Measurements from ENCODE around the gene DNM3.

DNM3 gene

DNA sequence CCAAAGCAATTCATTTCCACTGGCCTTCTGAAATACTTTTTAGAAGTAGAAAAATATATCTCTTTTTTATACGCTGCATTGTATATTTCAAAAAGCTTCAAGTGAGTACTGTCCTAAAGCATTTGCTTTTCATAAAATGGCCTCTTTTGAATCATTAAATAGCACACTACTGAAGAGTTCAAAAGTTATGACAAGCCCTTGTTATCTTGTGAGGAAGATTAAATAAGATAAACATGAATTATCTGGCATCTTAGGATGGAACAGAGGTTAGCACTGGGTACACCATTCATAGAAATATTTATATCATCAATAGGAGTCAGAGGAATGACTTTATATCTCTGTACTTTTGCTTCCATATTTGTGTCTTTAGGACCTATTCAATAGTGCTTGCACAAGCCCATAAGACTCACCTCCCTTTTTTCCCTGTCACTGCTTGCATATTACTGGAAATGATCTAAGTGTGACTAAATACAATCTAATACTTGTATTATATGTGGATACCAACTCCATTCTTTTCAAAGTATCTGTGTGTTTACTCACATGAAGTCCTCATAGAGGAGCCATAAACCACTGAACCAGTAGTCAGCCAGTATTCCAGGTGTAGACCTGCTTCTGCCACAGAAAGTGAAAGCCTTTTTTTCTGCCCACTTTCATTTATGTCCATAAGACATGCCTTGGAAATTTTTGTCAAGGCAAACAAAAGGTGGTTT is 305.0 kb downstream of the DNM3 start:
- DNase-seq, result no peak

DNA sequence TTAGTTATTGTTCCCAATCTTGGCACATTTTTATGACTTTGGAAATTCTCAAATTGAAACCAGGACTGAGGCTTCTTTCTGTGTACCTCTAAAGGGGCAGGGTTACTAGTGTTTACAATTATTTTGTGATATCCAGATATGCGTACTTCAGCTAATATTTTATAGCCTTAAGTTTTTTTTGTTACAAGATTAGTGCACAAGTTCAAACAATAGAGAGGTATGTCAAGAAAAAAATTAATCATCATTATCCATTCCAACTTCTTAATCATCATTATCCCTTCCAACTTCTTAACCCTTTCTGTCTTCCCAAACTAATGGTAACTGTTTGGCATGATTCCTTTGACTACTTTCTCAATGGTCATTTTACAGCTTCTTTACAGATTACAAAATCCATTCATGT is 306.2 kb downstream of the DNM3 start:
- DNase-seq, result no peak

- no peak for DNase-seq
Observed at GRCh38 chr1:172148213-172148612, 306.9 kb downstream of the DNM3 start.

- DNase-seq, result no peak
Observed at GRCh38 chr1:172148707-172149106, 307.4 kb downstream of the DNM3 start.

DNA sequence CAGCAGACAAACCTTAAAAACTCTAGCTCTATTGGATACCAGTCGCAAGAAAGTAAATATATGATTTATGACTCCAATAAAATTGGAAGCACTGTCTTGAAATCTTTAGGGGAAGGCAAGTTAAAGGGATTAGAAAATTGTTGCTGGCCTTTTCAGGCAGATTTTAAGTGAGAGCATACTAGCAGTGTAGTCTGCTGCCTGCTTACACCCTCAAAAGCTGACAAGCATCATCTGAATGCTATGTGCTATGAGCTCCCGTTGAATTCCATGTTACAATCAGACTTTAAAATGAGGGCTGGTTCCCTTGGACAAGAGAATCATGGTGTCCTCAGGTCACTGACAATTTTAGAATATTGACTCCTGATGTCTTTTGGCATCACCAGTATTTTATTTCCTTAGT is 308.0 kb downstream of the DNM3 start:
- no peak for DNase-seq

- DNase-seq, result peak; percentile 17
Observed at GRCh38 chr1:172154551-172154950, 313.3 kb downstream of the DNM3 start.

GRCh38 chr1:172155766-172156165 is 314.5 kb downstream of the DNM3 start:
- no peak for DNase-seq

DNA sequence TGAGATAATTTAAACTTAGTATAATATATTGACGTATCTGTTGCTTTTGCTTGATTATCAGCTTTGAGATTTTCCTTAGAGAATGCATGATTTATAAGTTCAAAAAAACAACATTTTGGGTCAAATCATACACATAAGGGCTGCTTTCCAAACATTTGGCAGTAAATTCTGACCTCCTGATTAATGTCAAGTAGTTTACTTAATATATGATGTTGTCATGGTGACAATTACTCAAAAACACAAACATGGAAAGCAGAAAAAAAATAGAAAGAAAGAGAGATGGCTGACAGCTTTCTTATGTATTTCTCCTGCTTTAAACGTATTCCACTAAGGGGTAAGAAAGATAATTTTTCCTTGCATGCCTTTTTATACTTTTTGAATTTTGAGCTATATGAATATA is 320.9 kb downstream of the DNM3 start:
- no peak for DNase-seq

DNA sequence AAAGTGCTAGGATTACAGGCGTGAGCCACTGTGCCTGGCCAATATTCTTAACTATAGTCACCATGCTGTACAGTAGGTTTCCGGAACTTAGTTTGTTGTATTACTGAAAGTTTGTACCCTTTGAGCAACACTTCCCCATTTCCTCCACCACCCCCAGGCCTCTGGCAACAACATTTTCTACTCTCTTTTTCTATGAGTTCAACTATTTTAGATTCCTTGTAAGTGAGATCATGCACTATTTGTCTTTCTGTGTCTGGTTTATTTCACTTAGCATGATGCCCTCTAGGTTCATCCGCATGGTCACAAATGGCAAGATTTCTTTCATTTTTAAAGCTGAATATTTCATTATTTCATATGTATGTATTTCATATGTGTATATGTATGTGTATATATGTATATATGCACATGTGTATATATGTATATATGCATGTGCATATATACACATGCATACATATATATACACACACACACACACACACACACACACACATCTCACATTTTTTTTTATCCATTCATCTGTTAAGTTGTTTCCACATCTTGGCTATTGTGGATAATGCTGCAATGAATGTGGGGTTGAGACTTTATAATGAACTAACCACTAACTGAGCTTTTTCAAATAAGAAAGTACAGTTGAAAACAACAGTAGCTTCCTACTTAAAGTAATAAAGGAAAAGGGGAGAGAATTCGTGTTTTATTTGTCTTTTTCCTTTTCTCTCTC is 322.4 kb downstream of the DNM3 start:
- no peak for DNase-seq

DNA sequence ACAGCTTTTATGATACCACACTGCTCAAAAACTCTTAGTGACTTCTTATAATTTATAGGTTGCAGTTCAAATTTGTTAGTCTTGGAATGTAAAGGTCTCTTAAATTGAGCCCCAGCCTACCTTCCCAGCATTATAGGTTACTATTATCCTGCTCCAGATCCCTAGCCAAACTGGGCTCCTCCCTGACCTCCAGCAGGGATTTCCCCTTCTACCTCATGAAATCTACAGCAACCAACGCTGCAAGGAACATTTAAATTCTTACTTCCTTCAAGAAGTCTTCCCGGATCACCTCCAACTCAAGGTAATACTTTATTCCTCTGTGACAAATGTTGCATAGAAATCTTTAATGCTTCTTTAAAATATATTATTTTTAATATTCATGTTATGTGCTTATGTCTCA is 324.1 kb downstream of the DNM3 start:
- DNase-seq, result no peak

DNA sequence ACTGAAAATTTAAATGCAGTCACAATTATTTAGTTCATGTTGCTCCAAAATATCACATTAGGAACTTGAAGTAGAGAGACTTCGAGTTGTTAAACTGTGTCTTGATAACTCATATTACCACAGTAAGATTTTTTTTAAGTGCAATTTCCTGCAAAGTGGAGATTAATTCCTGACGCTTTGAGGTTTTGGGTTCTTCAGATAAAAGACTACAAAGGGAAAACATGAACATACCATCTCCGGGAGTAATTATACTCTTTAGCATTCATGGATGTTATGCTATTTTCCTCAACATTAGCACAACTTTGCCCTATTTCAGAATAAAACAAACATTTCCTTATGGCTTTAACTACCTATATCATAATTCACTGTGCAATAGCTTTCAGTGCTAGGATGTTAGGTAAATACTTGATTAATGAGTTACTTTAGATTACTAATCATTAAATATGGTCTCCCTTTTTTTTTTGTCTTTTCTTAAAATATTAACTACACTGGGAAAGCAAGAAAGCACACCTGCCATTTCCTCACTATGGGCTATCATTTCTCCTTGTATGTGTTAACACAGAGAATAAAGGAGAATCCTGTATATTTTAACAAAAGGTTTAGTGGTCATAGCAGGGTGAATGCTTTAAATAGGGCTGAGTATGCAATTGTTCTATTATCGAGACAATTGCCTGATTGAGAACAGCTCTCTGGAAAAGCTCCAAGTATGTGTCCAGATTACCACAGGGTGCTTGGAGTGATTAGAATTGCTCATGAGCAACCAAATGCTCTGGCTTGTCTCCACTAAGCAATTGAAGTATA is 326.7 kb downstream of the DNM3 start:
- DNase-seq, result no peak

GRCh38 chr1:172168597-172168872 is 327.2 kb downstream of the DNM3 start:
- DNase-seq, result no peak

DNA sequence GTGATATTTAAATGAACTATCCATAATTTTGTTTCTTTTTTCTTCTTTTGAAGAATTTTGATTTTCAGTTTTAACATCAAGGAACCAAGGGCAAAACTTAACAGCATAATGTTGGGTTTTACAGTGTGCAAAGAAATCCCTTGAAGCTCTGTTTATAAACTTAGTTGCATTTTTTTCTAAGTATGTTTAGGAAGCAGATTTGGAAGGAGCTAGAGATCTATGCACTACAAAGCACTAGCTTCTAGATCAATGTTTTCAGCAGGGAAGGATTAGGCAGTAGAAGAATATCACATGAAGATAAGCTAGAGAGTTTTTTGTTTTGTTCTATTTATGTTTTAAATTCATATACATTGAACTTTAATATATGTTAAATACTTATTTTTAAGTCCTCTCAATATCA is 328.5 kb downstream of the DNM3 start:
- no peak for DNase-seq

DNA sequence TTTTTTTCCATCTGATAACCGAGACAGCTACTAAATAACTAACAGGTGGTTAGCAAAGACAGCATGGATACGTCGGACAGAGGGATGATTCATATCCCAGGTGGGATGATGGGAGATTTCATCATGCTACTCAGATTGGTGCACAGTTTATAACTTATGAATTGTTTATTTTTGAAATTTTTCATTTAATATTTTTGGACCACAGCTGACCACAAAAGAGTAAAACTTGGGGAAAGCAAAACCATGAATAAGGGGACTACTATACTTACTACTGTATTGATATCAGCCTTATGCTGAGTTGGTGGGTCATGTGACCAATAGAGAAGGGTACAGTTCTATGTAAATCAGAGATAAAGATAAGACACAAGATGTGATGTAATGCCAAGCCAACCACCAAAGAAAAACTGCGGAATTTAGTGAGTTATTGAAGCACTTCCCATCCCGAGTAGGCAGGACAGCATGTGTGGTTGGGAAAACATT is 331.1 kb downstream of the DNM3 start:
- no peak for DNase-seq

DNA sequence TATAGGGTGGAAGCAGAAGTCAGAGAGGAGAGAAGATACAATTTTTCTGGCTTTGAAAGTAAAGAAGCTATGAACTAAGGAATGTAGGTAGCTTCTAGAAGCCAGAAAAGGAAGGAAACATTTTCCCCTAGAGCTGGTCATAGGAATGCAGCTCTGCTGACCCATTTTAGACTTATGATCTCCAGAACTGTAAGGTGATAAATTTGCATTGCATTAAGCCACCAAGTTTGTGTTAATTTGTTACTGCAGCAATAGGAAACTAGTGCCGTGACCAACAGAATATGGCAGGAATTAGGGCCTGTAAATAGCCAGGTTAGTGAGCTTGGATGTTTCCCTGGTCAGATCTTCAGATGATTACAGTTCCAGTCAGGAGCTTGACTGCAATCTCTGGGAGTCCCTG is 334.9 kb downstream of the DNM3 start:
- DNase-seq, result no peak

GRCh38 chr1:172177849-172178248 is 336.6 kb downstream of the DNM3 start:
- DNase-seq, result no peak

GRCh38 chr1:172178886-172179285 is 337.6 kb downstream of the DNM3 start:
- DNase-seq, result no peak

- no peak for DNase-seq
Observed at GRCh38 chr1:172179918-172180317, 338.6 kb downstream of the DNM3 start.

GRCh38 chr1:172180501-172181285 is 339.4 kb downstream of the DNM3 start:
- DNase-seq, result peak; percentile 66

GRCh38 chr1:172184506-172185191 is 343.4 kb downstream of the DNM3 start:
- DNase-seq, result no peak

GRCh38 chr1:172185211-172185610 is 343.9 kb downstream of the DNM3 start:
- no peak for DNase-seq

- no peak for DNase-seq
Observed at GRCh38 chr1:172185996-172186395, 344.7 kb downstream of the DNM3 start.

- DNase-seq, result no peak
Observed at GRCh38 chr1:172201572-172201971, 360.3 kb downstream of the DNM3 start.

Data from CD4-positive, alpha-beta T cell treated with Interleukin-21 for 1 hour (primary cell).